Measurements from ENCODE around the gene SIRT2.
"Not testable (repeated sequence)": the region's sequence is repeated elsewhere in the genome, so short reads cannot be mapped to it uniquely, and the experiment has no call there.

The SIRT2 gene

DNA sequence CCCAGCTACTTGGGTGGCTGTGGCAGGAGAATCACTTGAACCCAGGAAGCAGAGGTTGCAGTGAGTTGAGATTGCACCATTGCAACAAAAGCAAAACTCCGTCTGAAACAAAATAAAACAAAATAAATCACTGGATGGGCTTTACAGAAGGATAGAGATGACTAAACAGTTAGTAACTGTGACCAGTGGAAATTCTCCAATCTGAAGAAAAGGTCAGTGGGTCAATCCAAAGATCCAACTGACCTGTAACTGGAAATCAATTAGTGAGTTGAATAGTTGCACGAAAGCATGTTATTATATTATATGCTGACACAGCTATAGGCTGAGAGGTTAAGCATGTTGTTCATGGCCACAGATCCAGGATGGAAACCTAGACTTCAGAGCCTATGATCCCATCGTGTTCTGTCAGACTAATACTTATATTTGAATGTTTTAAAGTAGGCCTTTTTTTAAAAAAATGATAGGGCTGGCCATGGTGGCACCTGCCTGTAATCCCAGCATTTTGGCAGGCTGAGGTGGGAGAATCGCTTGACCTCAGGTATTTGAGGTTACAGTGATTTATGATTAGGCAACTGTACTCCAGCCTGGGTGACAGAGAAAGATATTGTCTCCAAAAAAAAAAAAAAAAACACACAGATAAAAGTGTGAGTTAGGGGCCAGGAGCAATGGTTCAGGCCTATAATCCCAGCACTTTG lies 69.2 kb downstream of the SIRT2 start:
- DNase-seq (ENCODE audit: low spot score), result peak; percentile 58
- FAIRE-seq, result peak; percentile 69

DNA sequence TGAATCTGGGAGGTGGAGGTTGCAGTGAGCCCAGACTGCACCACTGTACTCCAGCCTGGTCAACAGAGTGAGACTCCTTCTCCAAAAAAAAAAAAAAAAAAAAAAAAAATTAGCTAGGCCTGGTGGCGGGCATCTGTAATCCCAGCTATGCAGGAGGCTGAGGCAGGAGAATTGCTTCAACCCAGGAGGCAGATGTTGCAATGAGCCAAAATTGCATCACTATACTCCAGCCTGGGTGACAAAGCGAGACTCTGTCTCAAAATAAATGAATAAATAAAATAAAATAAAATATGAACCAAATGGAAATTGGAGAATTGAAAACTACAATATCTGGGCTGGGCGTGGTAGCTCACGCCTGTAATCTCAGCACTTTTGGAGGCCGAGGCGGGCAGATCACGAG lies 70.2 kb downstream of the SIRT2 start:
- not testable (repeated sequence) for DNase-seq (ENCODE audit: low spot score); FAIRE-seq
